HG03460 (cell line): ENCODE results near the gene POGLUT3.

ENCODE experiments used
- ATAC-seq: cut with Tn5 transposase; IDR thresholded peaks from one replicate; pipeline ENCODE4 v1.9.1; 2021; ENCODE audit not compliant: unreplicated experiment

The POGLUT3 gene

GRCh38 chr11:108498046-108498815 is at the start of gene POGLUT3:
Gene POGLUT3 (minus strand): TSS chr11:108498384. CDS start chr11:108498366, 18 bp downstream.
- ATAC-seq: peak; percentile 46

DNA sequence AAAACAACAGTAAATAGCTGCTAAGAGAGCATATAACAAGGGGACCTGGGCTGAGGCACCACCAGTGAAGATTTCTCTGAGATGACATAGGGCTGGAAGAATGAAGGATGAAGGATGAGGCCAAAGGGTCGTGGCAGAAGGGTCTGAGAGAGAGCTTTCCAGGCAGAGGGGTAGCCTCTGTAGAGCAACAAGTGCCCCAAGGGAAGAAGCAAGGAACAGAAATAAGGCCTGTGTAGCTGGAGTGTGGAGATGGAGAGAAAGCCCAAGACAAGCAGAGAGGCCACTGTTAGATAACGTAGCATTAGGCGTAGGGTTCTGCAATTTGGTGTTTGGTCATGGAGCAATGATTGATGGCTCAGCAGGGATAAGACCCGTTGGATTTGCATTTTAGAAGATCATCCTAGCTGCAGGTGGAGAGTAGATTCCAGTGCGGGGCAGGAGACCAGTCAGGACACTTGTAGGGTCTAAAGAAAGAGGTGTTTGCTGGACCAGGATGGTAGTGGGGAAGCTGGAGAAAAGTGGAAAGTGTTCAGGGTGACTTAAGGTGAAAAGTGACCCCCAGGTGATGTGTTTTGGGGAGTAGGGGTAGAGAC is 47.8 kb upstream of the POGLUT3 start:
- no peak for ATAC-seq

DNA sequence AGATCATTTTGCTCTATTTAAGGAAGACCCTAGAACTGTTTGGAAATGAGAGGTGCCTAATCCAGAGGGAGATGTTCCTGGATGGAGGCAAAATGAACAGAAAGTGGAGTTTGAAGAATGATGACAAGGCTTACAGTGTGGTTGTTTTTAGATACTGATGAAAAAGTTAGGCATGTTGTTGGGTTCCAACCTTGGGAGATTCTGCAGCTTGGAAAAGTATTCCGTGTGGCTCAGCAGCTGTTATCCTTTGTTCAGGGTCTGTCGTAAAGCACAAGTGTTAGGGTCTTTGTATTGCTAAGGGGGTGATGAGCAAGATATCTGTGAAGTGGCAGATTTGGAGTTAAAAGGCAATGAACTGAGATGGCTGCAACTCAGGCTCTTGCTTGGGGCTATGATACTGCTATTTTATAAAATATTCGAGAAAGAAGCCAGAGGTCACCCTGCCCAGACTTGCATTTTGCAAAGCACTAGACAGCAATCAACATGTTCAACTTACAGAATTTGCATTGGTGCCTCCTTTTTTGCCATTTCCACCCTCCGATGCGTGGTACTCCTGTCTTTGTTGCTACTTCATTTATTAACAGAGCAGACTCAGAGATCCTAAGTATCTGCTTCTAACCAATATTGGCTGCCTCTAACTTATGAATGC is 45.3 kb upstream of the POGLUT3 start:
- ATAC-seq: no peak

GRCh38 chr11:108541531-108541930 is 43.3 kb upstream of the POGLUT3 start:
- ATAC-seq: no peak

- no peak for ATAC-seq
Measured at GRCh38 chr11:108538502-108538901, 40.3 kb upstream of the POGLUT3 start.

DNA sequence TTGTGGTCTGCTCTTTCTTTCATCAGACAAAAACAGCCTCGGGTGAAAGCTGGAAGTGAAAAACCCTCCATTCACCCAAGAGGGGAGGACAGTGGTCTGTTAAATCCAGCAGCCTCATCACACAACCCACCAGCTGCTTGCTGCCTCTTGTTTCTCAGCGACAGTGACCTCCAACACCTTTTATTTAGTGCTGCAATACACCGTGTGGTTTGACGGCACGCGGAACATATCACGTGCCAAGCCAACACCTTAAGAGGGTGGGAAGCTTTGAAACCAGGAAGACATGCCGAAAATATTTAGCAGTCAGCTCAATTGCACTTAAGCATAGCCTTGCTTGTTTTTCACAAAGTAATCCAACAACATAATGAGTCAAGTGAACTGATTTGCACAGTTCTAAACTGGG is 39.8 kb upstream of the POGLUT3 start:
- peak; percentile 54 for ATAC-seq

- no peak for ATAC-seq
Measured at GRCh38 chr11:108536783-108537182, 38.6 kb upstream of the POGLUT3 start.

DNA sequence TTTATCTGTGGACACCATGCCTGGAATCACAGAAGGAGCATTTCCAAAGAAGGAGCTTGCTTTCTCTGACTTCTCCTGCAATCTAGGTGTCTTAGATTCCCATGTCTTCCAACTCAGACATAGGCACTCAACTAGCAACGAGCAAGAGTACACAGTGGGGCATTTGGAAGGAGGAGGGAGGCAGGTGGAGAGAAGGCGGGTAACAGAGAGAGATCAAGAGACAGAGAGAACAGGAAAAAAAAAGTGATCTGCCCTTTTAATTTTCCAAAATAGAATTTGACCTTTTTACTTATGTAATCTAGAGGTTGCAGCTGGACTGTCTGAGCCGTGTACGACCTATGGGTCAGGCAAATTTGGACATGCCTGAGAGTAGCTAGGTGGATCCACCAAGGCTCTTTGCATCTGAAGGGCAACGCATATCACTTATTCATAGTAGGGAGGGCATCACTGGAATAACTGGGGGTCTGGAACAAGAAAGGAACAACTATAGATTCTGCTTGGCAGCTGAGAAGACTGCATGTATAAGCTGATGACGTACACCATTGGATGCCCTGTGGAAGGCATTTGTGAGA is 37.3 kb upstream of the POGLUT3 start:
- no peak for ATAC-seq

DNA sequence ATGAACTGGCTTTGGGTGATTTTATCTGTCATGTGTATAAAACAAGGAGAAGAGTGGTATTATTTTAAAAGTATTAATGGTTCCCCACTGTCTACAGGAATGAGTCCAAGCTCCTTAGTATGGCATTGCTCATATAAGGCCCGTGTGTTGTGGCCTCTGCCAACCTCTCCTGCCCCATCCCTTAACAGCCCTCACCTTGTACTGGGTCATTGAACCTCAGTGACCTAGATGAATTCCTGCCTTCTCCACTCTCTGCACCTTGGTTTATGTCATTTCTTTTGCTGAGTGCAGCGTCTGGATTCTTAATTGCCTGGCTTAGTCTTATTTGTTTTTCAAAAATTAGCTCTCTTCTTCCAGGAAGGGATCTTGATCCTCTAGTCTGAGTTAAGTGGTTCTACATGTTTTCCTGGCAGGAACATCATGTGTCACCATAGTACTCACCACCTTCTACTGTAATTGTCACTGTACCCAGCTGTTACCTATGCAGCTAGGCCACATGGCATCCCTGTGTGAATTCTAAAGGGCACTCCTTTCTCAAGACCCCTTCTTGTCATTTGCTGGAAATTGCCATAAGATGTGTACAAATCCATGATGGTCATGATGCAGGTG is 36.2 kb upstream of the POGLUT3 start:
- no peak for ATAC-seq

DNA sequence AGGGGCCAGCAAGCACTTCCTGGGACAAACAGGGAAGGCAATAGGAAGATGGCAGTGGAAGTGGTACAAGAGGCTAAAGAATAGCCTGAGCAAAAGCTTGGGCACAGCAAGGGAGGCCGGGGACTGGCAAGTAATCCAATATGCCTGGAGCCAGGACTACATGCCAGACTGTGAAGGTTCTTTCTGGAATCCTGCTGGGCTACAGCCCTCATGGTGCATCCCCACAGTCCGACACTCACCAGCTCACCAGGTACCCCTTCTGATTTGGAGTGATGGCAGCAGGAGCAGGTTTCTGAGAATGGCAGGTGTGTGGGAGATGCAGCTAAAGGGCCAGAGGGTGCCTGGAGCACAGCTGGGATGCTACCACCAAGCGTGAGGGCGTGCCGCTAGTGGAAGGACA is 32.2 kb upstream of the POGLUT3 start:
- no peak for ATAC-seq

DNA sequence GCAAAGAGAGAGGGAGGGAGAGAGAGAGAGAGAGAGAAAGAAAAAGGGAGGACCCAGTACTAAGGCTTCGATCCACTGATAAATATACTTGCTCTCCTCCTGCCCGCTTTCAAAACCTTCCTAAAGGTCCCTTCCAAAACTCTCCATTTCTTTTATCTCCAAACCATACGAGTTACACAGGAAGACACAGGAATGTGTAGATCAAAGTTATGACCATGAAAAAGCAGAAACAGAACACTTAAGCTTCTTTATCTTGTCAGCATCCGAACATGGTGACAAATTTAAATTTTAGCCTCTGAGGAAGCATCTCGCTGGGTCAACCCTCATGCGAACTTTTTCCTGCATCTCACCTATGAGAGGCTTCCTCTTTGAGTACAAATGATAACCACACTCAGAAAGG is 29.2 kb upstream of the POGLUT3 start:
- no peak for ATAC-seq

- ATAC-seq: no peak
Measured at GRCh38 chr11:108525161-108525560, 27.0 kb upstream of the POGLUT3 start.

DNA sequence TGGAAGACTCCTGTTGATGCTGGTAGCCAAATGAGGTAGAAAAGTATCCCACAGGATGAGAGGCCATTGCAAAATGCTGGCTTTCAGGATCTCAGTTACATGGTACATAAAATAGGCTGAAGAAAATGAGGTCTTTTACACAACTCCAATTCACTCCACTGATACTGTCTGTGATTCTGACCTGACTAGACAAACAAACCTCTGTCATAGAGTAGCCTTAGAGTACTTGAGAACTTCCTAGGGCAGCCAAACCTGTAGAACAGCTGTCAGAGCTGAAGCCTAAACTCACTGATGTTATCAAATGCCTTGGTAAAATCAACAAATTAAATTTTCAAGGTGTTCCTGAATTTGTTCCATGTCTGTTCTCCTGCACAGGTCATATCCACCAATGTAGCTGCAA is 26.2 kb upstream of the POGLUT3 start:
- no peak for ATAC-seq

DNA sequence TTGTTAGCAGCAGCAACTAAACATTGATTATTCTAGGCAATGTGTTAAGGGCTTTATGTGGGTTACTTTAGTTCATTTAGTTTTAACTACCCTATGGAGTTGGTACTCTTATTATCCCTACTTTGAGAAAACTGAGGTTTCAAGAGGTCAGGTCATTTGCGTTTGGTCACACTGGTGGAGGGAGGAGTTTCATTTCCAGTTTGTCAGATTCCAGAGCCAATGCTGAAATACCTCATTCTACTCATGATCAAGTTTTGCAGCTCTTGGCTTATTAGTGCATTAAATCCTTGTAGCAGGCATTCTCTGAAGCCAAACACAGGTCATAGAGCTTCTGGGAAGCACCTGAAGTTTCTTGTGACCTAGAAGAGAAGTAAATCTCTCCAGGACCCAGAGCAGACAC is 24.1 kb upstream of the POGLUT3 start:
- no peak for ATAC-seq

- ATAC-seq: no peak
Measured at GRCh38 chr11:108518581-108518980, 20.4 kb upstream of the POGLUT3 start.

DNA sequence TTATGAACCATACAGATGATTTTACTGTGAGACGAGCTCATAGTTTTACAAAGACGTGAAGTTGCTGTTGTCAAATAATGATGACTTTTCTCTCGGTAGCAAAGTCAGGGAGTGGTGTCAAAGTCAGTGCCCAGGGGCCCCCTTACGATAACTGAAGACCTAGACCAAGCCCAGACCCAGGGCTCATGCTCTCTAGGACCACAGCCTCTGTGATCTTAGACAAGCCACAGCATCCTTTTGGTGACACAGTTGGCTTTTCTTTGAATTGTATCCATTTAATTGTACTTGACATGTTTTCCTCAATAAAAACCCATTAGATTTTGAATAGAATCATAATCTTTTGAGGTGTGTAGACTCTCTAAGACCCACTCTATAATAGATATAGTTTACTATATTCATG is 17.9 kb upstream of the POGLUT3 start:
- no peak for ATAC-seq

DNA sequence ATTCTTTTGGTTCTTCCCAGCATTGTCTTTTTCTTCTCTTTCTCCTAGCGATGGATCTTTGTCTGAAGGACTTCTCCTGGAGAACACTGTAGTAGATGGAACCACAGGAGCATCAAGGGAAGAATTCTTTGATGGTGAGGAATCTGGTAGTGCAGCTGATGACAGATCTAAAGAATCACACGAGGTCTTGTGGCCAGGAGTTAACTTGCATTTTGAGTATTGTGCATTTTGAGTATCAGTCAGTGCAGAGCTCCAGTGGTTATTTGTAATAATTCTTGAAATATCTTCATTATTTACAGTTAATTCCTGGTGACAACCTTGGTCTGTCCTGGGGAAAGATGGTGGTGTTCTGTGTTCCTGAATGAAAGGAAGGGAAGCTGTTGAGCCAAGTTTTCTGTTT is 14.5 kb upstream of the POGLUT3 start:
- no peak for ATAC-seq

- no peak for ATAC-seq
Measured at GRCh38 chr11:108511851-108512474, 13.8 kb upstream of the POGLUT3 start.

DNA sequence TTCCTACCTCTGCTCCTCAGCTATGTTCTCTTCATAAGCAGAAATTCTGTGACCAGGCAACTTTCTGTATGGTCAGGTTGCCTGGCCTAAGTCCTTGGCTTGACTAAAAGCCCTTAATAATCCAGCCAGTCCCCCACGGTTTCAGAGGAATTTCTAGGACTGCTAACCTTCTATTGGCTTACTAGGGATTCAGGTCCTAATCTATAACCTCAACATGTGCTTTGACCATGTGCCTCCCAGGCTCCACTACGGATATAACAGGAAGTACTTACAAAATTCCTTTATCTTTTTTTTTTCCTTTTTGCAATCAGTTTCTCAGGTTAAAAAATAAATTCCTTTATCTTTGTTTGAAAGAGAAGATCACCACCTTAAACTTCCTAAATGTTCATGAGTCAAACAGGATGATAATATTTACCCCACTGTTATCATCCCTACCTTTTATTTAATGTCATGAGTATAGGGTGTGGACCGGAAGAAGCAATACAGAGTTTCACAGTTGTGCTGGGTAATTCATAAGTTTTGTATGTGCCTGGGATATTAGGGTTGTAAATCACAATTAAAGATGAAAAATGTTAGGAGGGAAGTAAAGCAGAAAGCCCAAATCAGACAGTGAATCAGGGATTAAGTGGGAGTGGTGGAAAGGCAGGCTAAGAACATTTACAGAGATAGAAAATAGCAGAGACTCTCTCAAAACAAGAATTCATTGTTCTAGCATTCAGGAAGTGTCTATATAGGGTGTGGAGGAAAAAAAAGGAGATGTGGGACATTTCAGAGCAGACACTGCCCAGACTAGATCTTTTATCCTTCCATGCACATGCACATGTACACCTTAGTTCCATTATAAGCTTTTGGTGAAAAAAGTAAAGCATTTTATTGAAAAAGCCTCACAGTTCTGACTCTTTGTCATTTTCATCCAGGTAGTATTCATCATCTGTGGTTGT is 10.7 kb upstream of the POGLUT3 start:
- ATAC-seq: no peak

- ATAC-seq: no peak
Measured at GRCh38 chr11:108501396-108501795, 3.2 kb upstream of the POGLUT3 start.
